ENCODE measurements around the gene VPS13A.

GRCh38 chr9:77403239-77403638 lies 225.9 kb downstream of the VPS13A start:
- TF ChIP-seq CTCF (IDR thresholded peaks at IDR 0.05) (no peak), EZH2 (IDR thresholded peaks at IDR 0.05) (no peak)

All from neural progenitor cell (in vitro differentiated cells).